Endothelial cell of umbilical vein (primary cell): Measurements from ENCODE around the gene HSP90AB1. TPM values are rescaled to one million over a fixed set of nuclear protein-coding genes. Genes with fewer than 3 reads are reported as not detected.

Experiments
- BruUV-seq: library from RNA; stranded (reverse); fragments of 400-500 nt; replicated peaks from 2 replicates; lab custom pipeline; 2021; lab: Mats Ljungman, UMichigan
- CTCF ChIA-PET: fragments of 300-600, 350-600 bp; sonication (Branson Sonifier 250); formaldehyde crosslinking; loops from one replicate; lab custom pipeline; 2021; ENCODE audit warnings: antibody characterized with exemption, inconsistent platforms; lab: Charles Lee
- POLR2A ChIA-PET: fragments of 300-600, 350-600 bp; sonication (Branson Sonifier 250); formaldehyde crosslinking; loops from one replicate; lab custom pipeline; 2021; ENCODE audit warnings: antibody characterized with exemption, inconsistent platforms; lab: Charles Lee
- DNase-seq: peaks from one replicate; pipeline ENCODE4 v3.0.0-alpha.2; 2011; ENCODE audit warnings: low read depth, low spot score
- FAIRE-seq: peaks from 2 replicates; lab custom pipeline; 2011; peaks lifted over from hg19 to GRCh38; lab: Jason Lieb, UNC
- H2AFZ ChIP-seq: 2 replicates; pipeline ENCODE4 v1.6.0; 2012; ENCODE audit warnings: low read depth, low read length, control low read depth, inconsistent platforms
- H3K27ac ChIP-seq: 2 replicates; pipeline ENCODE4 v1.5.1; 2011; ENCODE audit warnings: low read depth, mild to moderate bottlenecking, control low read depth, low read length, moderate library complexity; ENCODE audit not compliant: insufficient read depth
- H3K27me3 ChIP-seq, 2 experiments: 2 replicates each; pipeline versions ENCODE4 v1.6.0 to v1.6.1; 2011; ENCODE audit warnings: low read length in 2 of 2, mixed read lengths in 1 of 2; ENCODE audit not compliant: control insufficient read depth in 2 of 2, insufficient read depth in 2 of 2
- H3K36me3 ChIP-seq, 2 experiments: 2 replicates in 1 of 2; 3 replicates in 1 of 2; pipeline ENCODE4 v1.5.1; 2011; ENCODE audit warnings: low read length in 2 of 2, mild to moderate bottlenecking in 1 of 2, moderate library complexity in 1 of 2; ENCODE audit not compliant: control insufficient read depth in 2 of 2, insufficient read depth in 2 of 2; ENCODE audit errors: extremely low read depth in 1 of 2
- H3K4me1 ChIP-seq: 3 replicates; pipeline ENCODE4 v1.5.1; 2011; ENCODE audit warnings: mild to moderate bottlenecking, low read length; ENCODE audit not compliant: control insufficient read depth, insufficient read depth; ENCODE audit errors: extremely low read depth
- H3K4me2 ChIP-seq: 2 replicates; pipeline ENCODE4 v1.6.1; 2011; ENCODE audit warnings: low read length, control low read depth, mixed read lengths; ENCODE audit not compliant: insufficient read depth
- H3K4me3 ChIP-seq, 3 experiments: fragments of 200-600 bp in 1 of 3; sonication (generic), shearing (Covaris generic) in 1 of 3; replicated peaks in 1 of 3; 2 replicates each; pipeline ENCODE4 v1.5.1; 2011 to 2016; ENCODE audit warnings: control low read depth in 3 of 3, low read length in 3 of 3, mild to moderate bottlenecking in 2 of 3, inconsistent platforms in 1 of 3, low read depth in 1 of 3, moderate library complexity in 1 of 3; ENCODE audit not compliant: insufficient read depth in 1 of 3
- H3K79me2 ChIP-seq: 2 replicates; pipeline ENCODE4 v1.6.0; 2012; ENCODE audit warnings: low read length, inconsistent platforms; ENCODE audit not compliant: control insufficient read depth, insufficient read depth
- H3K9ac ChIP-seq: replicated peaks from 2 replicates; pipeline ENCODE3; 2011; ENCODE audit warnings: low read length, control low read depth; ENCODE audit not compliant: insufficient read depth; ENCODE audit errors: extremely low read depth
- H3K9me1 ChIP-seq: replicated peaks from 3 replicates; pipeline ENCODE4 v1.6.0; 2011; ENCODE audit warnings: mild to moderate bottlenecking, low read length; ENCODE audit not compliant: control insufficient read depth, insufficient read depth; ENCODE audit errors: extremely low read depth
- H3K9me3 ChIP-seq: replicated peaks from 2 replicates; pipeline ENCODE4 v1.5.1; 2012; ENCODE audit warnings: low read length, inconsistent platforms; ENCODE audit not compliant: control insufficient read depth, insufficient read depth
- H4K20me1 ChIP-seq: replicated peaks from 2 replicates; pipeline ENCODE3; 2011; ENCODE audit warnings: mild to moderate bottlenecking, low read length; ENCODE audit not compliant: control insufficient read depth, insufficient read depth; ENCODE audit errors: extremely low read depth
- CTCF ChIP-seq, 2 donors: IDR thresholded peaks; 1 replicate in 1 of 2; 2 replicates in 1 of 2; pipeline ENCODE4 v1.5.1; 2011; ENCODE audit warnings: low read length in 2 of 2, mild to moderate bottlenecking in 2 of 2, moderate library complexity in 2 of 2, control low read depth in 1 of 2, inconsistent platforms in 1 of 2, low read depth in 1 of 2; ENCODE audit not compliant: insufficient read depth in 1 of 2; ENCODE audit errors: extremely low read depth in 1 of 2
- EZH2 ChIP-seq: IDR thresholded peaks from 2 replicates; pipeline ENCODE4 v1.6.1; 2012; ENCODE audit warnings: borderline replicate concordance, low read depth, mild to moderate bottlenecking, moderate library complexity, low read length, inconsistent platforms; ENCODE audit not compliant: severe bottlenecking
- FOS ChIP-seq: IDR thresholded peaks from 2 replicates; pipeline ENCODE4 v1.6.1; 2011; ENCODE audit warnings: mild to moderate bottlenecking, low read length, moderate library complexity, borderline replicate concordance; ENCODE audit not compliant: insufficient read depth
- GATA2 ChIP-seq: IDR thresholded peaks from 2 replicates; pipeline ENCODE4 v1.7.0; 2011; ENCODE audit warnings: low read depth, mild to moderate bottlenecking, moderate library complexity, mixed read lengths, low read length; ENCODE audit not compliant: insufficient read length, insufficient read depth
- MYC ChIP-seq: IDR thresholded peaks from one replicate; pipeline ENCODE4 v1.6.1; 2011; ENCODE audit warnings: mild to moderate bottlenecking, low read depth, low read length
- POLR2A ChIP-seq: IDR thresholded peaks from 2 replicates; pipeline ENCODE4 v1.6.1; 2012; ENCODE audit warnings: low read depth, mild to moderate bottlenecking, control low read depth, low read length
- POLR2AphosphoS5 ChIP-seq: IDR thresholded peaks from 2 replicates; pipeline ENCODE4 v1.6.1; 2012; ENCODE audit warnings: low read depth, mild to moderate bottlenecking, control low read depth, low read length, moderate library complexity; ENCODE audit not compliant: insufficient read depth
- dilution Hi-C: fragments of 300-500 bp; cut with MboI; formaldehyde crosslinking; loops from one replicate; pipeline ENCODE4 v1.15.0; 2019; ENCODE audit warnings: low sequenced_read_pairs; ENCODE audit not compliant: extremely low pct_ligation_motif_present
- intact Hi-C: fragments of 100-400 bp; cut with micrococcal nuclease; formaldehyde crosslinking; loops from one replicate; pipeline ENCODE4 v1.10.0; 2022
- polyA plus RNA-seq, 4 experiments: library from polyadenylated mRNA; depleted of rRNA in 3 of 4; stranded (reverse) in 3 of 4; unstranded in 1 of 4; fragments of >200 nt; gene quantifications; 2 replicates each; pipeline versions ENCODE4 v1.2.1 to v1.2.3, GENCODE V29; 2011 to 2012; ENCODE audit warnings: missing spikeins in 1 of 4
- total RNA-seq: library from RNA; stranded (reverse); gene quantifications from 2 replicates; pipeline ENCODE4 v1.2.3, GENCODE V29; 2021

The HSP90AB1 gene
- total and polyA plus RNA-seq, 2 donors (not counting 3 experiments of a cell fraction or from before 2014, with no cell fraction given) = 824 to 1,201 TPM

DNA sequence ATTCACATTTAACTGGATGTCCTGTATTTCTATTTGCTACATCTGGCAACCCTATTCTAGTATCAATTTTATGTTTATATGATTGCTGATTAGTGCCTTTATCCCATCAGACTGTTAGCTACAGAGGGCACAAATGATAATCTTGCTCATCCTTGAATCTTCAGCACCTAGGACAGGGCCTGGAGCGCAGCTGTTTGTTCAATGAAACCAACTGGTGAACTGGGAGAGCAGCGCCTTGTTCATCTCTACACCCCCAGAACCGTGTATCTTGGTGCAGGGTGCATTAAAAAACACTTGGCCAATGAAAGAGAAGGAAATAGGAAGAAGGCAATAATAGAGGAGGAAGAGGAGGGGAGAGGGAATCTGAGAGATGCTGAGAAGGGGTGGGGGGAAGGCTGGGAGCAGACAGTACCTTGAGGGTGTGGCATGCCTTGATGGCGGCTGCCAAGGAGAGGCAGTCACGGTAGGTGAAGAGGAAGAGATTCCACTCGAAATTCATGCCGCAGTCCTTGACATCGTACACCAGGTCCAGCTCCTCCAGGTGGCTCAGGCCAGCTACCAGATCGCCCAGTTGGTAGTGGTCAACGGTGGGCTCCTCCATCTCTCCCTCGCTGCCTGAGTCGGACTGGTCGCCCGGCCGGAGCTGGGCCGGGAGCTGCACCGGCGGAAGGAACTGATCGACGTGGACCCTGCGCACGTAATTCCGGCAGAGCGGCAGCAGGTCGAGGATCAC is 38.8 kb downstream of the HSP90AB1 start:
- Histone ChIP-seq H3K27ac (no peak overlapping the region), H3K27me3 (peaks cover 5 to 6% of the 10 kb centered on the region in 2 experiments), H3K9me1 (no peaks in the 10 kb centered on the region), H3K4me3 (no peak overlapping the region), H3K4me1 (no peaks in the 10 kb centered on the region), H2AFZ (no peak overlapping the region), H3K79me2 (no peaks in the 10 kb centered on the region), H3K9me3 (no peaks in the 10 kb centered on the region), H3K4me2 (no peak overlapping the region), H3K36me3 (no peaks in the 10 kb centered on the region), H4K20me1 (no peaks in the 10 kb centered on the region), H3K9ac (no peak overlapping the region)
- dilution Hi-C loops (no loop called here), intact Hi-C loops (no loop called here)
- no peak for TF ChIP-seq POLR2AphosphoS5
- no peak for TF ChIP-seq CTCF (IDR thresholded peaks at IDR 0.05; ENCODE audit: extremely low read depth in 1 of 2, insufficient read depth in 1 of 2, low read depth in 1 of 2, low read length in 2 of 2)
- FAIRE-seq (no peak), DNase-seq (no peak)
- CTCF ChIA-PET = interaction anchor here (0.5 to 1.0 kb wide), 5 partner anchors 15 to 224 kb away, joined by 3 to 7 read pairs (median 3); partner anchors contain the start of gene AARS2
- no TSS peak for BruUV-seq
- POLR2A ChIA-PET = no interaction called here

DNA sequence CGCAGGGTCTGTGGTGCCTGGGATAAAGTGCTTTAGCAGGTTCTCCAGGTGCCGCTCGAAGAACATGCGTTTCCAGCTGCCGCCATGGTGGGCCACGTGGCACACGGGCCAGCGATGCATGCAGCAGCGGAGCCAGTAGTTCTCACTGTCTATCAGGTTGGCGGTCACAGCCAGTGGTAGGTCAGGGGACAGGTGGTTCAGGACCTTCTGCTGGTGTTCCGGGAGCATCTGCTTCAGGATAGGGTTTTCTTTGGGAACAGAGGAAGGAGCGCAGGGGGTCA is 39.3 kb downstream of the HSP90AB1 start:
- Histone ChIP-seq H4K20me1 (no peaks in the 10 kb centered on the region), H3K79me2 (no peaks in the 10 kb centered on the region), H3K4me2 (no peak overlapping the region), H3K9me3 (no peaks in the 10 kb centered on the region), H3K9me1 (no peaks in the 10 kb centered on the region), H3K36me3 (no peaks in the 10 kb centered on the region), H3K27ac (no peak overlapping the region), H3K27me3 (peaks cover 6% of the 10 kb centered on the region in 2 experiments), H3K4me3 (no peak overlapping the region), H3K4me1 (no peaks in the 10 kb centered on the region), H3K9ac (no peak overlapping the region), H2AFZ (no peak overlapping the region)
- intact Hi-C loops (no loop called here), dilution Hi-C loops (no loop called here)
- no peak for TF ChIP-seq EZH2
- TF ChIP-seq GATA2 = no peak
- TF ChIP-seq POLR2AphosphoS5 = no peak
- TF ChIP-seq CTCF (IDR thresholded peaks at IDR 0.05; ENCODE audit: extremely low read depth in 1 of 2, insufficient read depth in 1 of 2, low read depth in 1 of 2, low read length in 2 of 2) = no peak
- TF ChIP-seq MYC = no peak
- TF ChIP-seq POLR2A = no peak
- no peak for TF ChIP-seq FOS
- DNase-seq (no peak), FAIRE-seq (no peak)
- ChIA-PET CTCF (no interaction called here), POLR2A (no interaction called here)
- BruUV-seq = no TSS peak
